Measurements from ENCODE around the gene MPPED1.

Gene MPPED1

GRCh38 chr22:43432883-43433415 is 21.1 kb downstream of the MPPED1 start:
- DNase-seq, result no peak

GRCh38 chr22:43433451-43434274 is 21.8 kb downstream of the MPPED1 start:
- DNase-seq, result no peak

GRCh38 chr22:43434275-43434927 is 22.6 kb downstream of the MPPED1 start:
- no peak for DNase-seq

DNA sequence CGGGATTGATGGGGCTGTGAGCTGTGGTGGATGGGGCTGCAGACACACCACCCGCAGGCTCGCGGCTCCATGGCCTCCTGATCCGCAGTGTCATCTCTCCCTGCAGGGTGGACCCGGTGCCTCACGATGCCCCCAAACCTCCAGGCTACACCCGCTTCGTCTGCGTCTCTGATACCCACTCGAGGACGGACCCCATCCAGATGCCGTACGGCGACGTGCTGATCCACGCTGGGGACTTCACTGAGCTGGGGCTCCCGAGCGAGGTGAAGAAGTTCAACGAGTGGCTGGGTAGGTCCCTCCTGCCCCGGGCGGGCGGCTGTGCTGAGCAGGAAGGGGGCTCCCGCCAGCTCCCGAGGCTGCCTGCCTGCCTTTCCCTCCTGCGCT is 23.1 kb downstream of the MPPED1 start:
- DNase-seq, result no peak

DNA sequence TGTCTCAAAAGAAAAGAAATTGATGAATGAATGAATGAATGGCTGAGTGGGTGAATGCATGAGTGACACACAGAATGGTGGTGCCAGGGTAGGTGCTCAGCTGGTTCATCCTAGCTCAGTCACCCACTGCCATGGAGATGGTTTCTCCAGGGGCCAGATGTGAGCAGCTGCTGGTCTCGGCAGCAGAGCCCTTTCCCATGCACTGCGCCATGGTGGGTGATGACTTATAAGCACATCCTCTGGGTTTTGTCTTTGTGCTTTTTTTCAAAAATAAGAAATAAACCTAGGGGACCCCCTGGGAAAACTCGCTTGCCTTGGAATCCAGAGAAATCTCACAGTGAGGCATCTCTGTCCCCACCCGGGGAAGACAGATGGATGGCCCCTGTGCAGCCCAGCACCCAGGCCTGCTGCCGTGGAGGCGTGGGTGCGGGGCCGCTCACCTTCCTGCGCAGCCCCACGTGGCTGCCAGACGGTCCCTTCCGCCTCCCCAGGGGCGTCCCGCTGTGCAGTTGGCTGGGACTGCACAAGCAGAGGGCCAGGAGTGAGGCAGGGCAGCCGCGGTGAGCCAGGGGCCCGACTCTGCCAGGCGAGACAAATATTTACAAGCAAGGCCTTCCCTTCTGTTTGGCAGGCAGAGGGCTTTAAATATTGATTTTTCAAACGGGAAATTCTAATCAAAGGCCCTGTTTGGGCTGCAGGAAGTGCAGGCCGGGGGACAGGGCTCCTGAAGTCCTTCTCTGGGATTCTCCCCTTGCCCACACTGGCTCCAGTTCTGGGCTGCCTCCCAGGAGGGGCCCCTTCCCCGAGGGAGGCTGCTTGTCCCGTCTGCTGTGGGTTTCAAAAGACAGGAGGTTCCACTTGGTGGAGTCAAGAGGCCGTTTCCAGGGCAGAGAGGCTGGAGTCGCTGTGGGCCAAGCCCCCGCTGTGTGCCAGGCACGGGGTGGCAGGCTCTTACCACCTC is 24.3 kb downstream of the MPPED1 start:
- DNase-seq, result no peak

DNA sequence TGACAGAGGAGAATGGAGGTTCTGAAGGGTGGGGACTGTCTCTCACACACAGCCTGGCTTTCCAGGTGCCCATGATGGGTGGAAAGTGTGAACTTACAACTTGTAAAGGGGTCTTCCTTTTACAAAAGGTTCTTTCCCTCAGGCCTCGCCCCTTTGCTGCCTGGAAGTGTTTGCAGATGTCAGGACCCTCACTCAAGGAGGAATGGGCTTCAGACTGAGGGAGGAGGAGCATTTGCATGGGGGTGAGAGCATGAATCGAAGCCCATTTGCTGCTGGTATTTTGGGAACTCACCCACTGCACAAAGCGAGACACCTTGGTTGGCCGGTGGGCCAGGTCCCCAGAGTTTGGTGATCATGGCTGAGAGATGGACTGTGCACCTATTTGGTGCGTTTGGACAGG is 25.1 kb downstream of the MPPED1 start:
- DNase-seq, result no peak

- no peak for DNase-seq
Observed at GRCh38 chr22:43437871-43438475, 26.2 kb downstream of the MPPED1 start.

- DNase-seq, result no peak
Observed at GRCh38 chr22:43438666-43439347, 27.0 kb downstream of the MPPED1 start.

DNA sequence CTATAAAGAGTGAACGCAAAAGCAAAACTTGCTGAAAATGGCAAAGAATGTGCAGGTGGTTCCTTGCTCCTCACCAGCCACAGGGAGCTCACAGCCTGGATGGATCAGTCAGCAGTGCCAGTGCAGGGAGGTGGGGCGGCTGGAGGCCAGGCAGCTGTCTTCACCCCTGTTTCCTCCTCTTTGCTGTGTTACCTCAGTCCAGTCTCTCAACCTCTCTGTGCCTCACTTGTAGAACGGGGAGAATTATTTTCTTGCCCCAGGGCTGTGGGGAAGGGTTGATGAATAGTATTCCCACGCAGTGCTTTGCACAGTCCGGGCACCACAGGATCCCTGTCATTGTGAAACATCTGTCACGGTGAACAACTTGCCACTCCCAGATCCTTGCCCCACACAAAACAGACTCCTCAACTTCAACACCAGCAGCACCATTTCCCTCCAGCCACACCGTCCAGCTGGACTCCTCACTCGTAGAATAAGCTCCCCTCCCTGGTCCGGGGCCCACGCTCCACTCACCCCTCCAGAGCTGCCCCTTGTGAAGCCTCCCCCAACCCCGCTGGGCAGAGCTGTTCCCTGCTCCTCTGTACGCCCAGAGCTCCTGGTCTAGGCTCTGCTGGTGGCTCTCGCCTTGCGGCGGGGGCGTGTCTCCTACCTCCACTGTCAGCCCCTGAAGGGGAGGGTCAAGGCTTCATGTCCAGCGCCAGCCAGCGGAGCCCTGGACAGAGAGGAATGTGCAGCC is 27.7 kb downstream of the MPPED1 start:
- DNase-seq, result no peak

- DNase-seq, result no peak
Observed at GRCh38 chr22:43440104-43440387, 28.2 kb downstream of the MPPED1 start.

- no peak for DNase-seq
Observed at GRCh38 chr22:43440556-43440955, 28.7 kb downstream of the MPPED1 start.

- no peak for DNase-seq
Observed at GRCh38 chr22:43441216-43441615, 29.4 kb downstream of the MPPED1 start.

GRCh38 chr22:43441751-43442150 is 29.9 kb downstream of the MPPED1 start:
- no peak for DNase-seq

DNA sequence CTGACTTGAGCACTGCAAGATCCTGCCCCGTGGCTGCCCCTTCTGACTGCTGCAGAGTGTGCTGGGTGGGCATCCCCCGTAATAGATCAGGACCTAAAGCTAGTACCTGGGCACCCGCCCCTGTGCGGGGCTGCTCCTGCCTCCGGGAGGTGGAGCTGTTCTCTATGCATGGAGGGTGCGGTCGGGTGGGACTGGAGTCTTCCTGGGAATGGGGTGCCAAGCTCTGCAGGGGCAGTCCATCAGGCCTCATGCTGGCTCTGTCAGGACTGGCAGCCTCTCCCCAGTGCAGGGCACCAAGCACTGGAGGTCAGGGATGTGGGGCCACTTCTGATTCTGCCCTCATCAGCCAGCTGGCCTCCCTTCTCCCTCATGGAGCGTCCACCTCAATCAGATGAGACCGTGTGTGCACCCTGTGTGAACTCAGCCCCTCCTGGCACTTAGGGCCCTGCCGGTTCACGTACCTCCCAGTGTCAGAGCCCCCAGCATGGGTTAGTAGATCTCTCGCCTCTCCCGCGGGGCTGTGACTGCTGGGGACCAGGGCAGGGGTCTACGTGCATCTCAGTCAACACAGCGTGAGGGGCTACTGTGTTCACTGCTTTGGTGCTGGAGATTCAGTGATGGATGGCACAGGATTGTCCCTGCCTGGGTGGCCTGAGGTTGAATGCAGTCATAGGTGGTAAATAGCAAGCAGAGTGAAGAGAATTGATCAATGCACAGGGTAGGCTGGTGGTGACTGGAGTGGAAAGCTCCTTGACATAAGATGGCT is 30.8 kb downstream of the MPPED1 start:
- DNase-seq, result no peak

DNA sequence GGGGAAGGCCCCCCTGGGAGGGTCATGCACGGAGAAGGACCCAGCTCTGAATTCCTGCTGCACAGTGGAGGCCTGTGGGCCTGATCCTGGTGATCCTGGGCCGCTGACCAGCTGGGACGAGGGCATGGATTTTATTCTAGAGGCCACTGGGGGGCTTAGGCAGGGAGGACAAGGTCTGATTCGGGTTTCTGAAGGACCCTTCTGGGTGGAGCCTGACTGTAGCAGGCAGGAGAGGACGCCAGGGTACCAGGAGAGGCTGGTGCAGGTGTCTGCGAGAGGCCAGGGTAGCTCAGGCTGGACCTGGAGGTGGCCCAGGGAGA is 31.3 kb downstream of the MPPED1 start:
- no peak for DNase-seq

GRCh38 chr22:43446037-43446803 is 34.4 kb downstream of the MPPED1 start:
- no peak for DNase-seq

DNA sequence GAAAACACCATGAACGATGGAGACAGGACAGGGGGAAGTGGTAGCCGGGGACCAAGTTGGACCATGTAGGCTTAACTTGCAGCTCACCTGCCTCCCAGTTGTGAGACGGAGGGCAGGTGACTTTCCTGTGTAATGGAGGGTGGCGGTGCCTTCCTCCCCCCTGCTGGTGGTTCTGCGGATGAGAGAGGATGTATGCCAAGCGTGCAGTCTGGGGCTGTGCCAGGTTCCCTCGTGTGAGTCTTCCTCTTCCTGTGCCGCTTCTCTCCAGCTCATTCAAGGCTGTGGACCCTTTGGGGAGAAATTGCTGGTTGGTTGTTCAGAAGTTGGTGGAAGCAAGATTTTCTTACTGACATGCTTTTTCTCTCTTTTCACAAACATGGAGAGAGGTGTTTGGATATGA is 35.1 kb downstream of the MPPED1 start:
- DNase-seq, result peak in 1 of 3 donors; percentile 13

DNA sequence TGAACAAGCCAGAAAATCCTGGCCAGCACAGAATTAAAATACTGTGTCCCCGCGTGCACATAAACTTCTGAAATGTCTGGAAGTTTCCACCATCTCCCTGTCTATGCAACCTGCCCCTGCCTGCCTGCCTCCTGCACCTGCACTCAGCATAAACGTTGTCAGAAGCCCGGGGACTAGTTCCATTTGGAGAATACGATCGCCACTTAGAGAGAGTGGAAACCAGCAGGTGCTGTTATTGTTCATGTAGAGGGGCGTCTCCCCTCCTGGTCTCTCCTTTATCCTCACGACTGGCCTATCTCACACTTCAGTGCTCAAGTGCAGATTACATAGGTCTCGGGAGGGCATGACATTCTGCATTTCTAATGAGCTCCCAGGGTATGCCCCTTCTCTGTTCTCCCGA is 35.6 kb downstream of the MPPED1 start:
- no peak for DNase-seq

DNA sequence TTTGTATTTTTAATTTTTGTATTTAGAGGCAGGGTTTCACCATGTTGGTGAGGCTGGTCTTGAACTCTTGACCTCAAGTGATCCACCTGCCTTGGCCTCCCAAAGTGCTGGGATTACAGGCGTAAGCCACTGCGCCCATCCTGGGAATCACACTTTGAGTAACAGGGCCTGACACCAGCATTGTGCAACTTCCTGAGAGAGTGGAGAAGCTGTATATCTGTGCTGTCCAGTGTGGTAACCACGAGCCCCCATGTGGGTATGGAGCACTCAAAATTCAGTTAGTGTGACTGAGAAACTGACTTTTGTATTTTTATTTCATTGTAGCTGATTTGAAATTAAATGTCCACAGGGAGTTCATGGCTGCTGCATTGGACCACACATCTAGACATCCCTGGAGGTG is 36.2 kb downstream of the MPPED1 start:
- peak in 2 of 3 donors; percentile 26 to 29 for DNase-seq

GRCh38 chr22:43449205-43449830 is 37.5 kb downstream of the MPPED1 start:
- no peak for DNase-seq
